OCI-LY7 (cell line): ENCODE results near the gene ATF1. TPM values are rescaled to one million over a fixed set of nuclear protein-coding genes. Genes with fewer than 3 reads are reported as not detected.

Experiments used
- BruUV-seq: library from RNA; stranded (reverse); fragments of 400-500 nt; replicated peaks from 2 replicates; lab custom pipeline; 2021; lab: Mats Ljungman, UMichigan
- CTCF ChIA-PET: fragments of 300-600 bp; sonication (Branson Sonifier 250); formaldehyde crosslinking; loops from one replicate; lab custom pipeline; 2022; ENCODE audit warnings: antibody characterized with exemption; ENCODE audit not compliant: unreplicated experiment; lab: Charles Lee
- POLR2A ChIA-PET: fragments of 300-600 bp; sonication (Branson Sonifier 250); formaldehyde crosslinking; loops from one replicate; lab custom pipeline; 2022; ENCODE audit warnings: antibody characterized with exemption; lab: Charles Lee
- DNase-seq: peaks from one replicate; pipeline ENCODE4 v3.0.0-alpha.2; 2015; ENCODE audit warnings: low spot score
- H2AFZ ChIP-seq: fragments of 200-600 bp; sonication (generic), shearing (Covaris generic); 2 replicates; pipeline ENCODE4 v1.6.1; 2014; ENCODE audit warnings: mild to moderate bottlenecking, antibody characterized with exemption, low read length, moderate library complexity
- H3K27ac ChIP-seq: fragments of 200-600 bp; sonication (generic); 2 replicates; pipeline ENCODE4 v1.5.1; 2014; ENCODE audit warnings: mixed run types, low read depth, mild to moderate bottlenecking, moderate library complexity, low read length, inconsistent platforms; ENCODE audit not compliant: poor library complexity, severe bottlenecking
- H3K36me3 ChIP-seq: fragments of 200-600 bp; sonication (generic); 2 replicates; pipeline ENCODE4 v1.6.1; 2014; ENCODE audit warnings: mild to moderate bottlenecking, antibody characterized with exemption, low read length, moderate library complexity, mixed read lengths; ENCODE audit not compliant: insufficient read depth
- H3K4me1 ChIP-seq: fragments of 200-600 bp; sonication (generic); 2 replicates; pipeline ENCODE4 v1.5.1; 2014; ENCODE audit warnings: mild to moderate bottlenecking, low read length; ENCODE audit not compliant: insufficient read depth, poor library complexity, severe bottlenecking
- H3K4me2 ChIP-seq: fragments of 200-600 bp; sonication (generic); 2 replicates; pipeline ENCODE4 v1.6.1; 2014; ENCODE audit warnings: mild to moderate bottlenecking, low read length
- H3K4me3 ChIP-seq: fragments of 200-600 bp; sonication (generic); 2 replicates; pipeline ENCODE4 v1.5.1; 2014; ENCODE audit warnings: mild to moderate bottlenecking, low read depth, low read length; ENCODE audit not compliant: poor library complexity, severe bottlenecking
- H3K79me2 ChIP-seq: fragments of 200-600 bp; sonication (generic); 2 replicates; pipeline ENCODE4 v1.6.1; 2016; ENCODE audit warnings: low read depth, mild to moderate bottlenecking, low read length, moderate library complexity, mixed read lengths; ENCODE audit not compliant: insufficient read depth
- H3K9me2 ChIP-seq: fragments of 200-600 bp; sonication (generic); 2 replicates; pipeline ENCODE4 v1.6.1; 2016; ENCODE audit warnings: mild to moderate bottlenecking, low read length, mixed read lengths; ENCODE audit not compliant: insufficient read depth
- H3K9me3 ChIP-seq: fragments of 200-600 bp; sonication (generic); 2 replicates; pipeline ENCODE4 v1.6.1; 2014; ENCODE audit warnings: mild to moderate bottlenecking, mixed run types, low read length, mixed read lengths
- H4K20me1 ChIP-seq: fragments of 200-600 bp; sonication (generic); 2 replicates; pipeline ENCODE4 v1.6.1; 2014; ENCODE audit warnings: mild to moderate bottlenecking, antibody characterized with exemption, low read length, moderate library complexity, mixed read lengths; ENCODE audit not compliant: insufficient read depth
- CTCF ChIP-seq: fragments of 200-600 bp; sonication (generic); conservative IDR thresholded peaks from 2 replicates; pipeline ENCODE4 v1.5.1; 2014; ENCODE audit warnings: mild to moderate bottlenecking, antibody characterized with exemption, low read length, moderate library complexity, mixed read lengths
- EZH2phosphoT487 ChIP-seq: fragments of 200-600 bp; sonication (generic); IDR thresholded peaks from 2 replicates; pipeline ENCODE4 v1.6.1; 2018; ENCODE audit warnings: low read depth, borderline replicate concordance, mild to moderate bottlenecking, mixed run types, antibody characterized with exemption, low read length, moderate library complexity, mixed read lengths
- intact Hi-C: fragments of 100-400 bp; cut with micrococcal nuclease; formaldehyde crosslinking; loops from one replicate; pipeline ENCODE4 v1.10.0; 2022; ENCODE audit not compliant: unreplicated experiment
- total RNA-seq, 2 experiments: library from RNA; depleted of rRNA in 1 of 2; stranded (reverse); fragments of >200 nt in 1 of 2; shearing (Covaris generic) in 1 of 2; gene quantifications; 2 replicates each; pipeline ENCODE4 v1.2.3, GENCODE V29; 2014 to 2022

Gene ATF1
- total RNA-seq, 2 experiments from 2014 or later: 47.4 to 55.7 TPM

GRCh38 chr12:50746431-50746830 lies 17.5 kb upstream of the ATF1 start:
- H3K4me2 ChIP-seq: no peak overlapping the region
- intact Hi-C loops: no loop called here
- no peak overlapping the region for H2AFZ ChIP-seq
- H4K20me1 ChIP-seq: no peaks in the 10 kb centered on the region
- ChIA-PET CTCF (no interaction called here), POLR2A (interaction anchor here (0.6 to 0.8 kb wide), 2 partner anchors 249 to 662 kb away, joined by 3 to 4 read pairs; no protein-coding TSS in a partner anchor)
- H3K27ac ChIP-seq: no peak overlapping the region
- H3K4me1 ChIP-seq: no peaks in the 10 kb centered on the region
- BruUV-seq: no TSS peak
- H3K79me2 ChIP-seq: no peaks in the 10 kb centered on the region
- H3K36me3 ChIP-seq: peaks cover 27% of the 10 kb centered on the region
- H3K9me3 ChIP-seq: no peaks in the 10 kb centered on the region
- DNase-seq: no peak
- no peak overlapping the region for H3K4me3 ChIP-seq
- H3K9me2 ChIP-seq: no peaks in the 10 kb centered on the region
- TF ChIP-seq CTCF: no peak
- no peak for TF ChIP-seq EZH2phosphoT487

DNA sequence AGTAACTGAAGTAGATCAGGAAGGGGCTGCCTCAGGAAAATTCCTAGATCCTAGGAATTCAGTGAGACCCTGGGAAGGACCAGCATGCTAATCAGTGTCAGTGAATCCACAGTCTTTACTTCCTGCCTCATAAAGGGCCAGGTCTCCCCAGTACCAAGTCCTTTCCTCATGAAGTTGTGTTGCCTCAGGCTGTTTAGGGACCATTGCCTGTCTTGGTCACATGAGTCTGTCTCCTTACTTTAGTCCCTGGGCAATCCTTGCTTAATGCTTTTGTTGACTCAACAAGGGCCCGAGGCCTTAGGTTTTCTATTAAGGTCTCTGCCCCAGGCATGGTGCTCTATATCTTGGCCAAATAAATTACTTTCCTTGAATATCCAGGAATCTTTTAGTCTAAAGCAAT lies 16.1 kb upstream of the ATF1 start:
- POLR2A ChIA-PET: no interaction called here
- CTCF ChIA-PET: no interaction called here
- intact Hi-C loops: no loop called here

More for the DNA sequence above, 16.1 kb upstream of the ATF1 start:
- no peaks in the 10 kb centered on the region for H3K4me1 ChIP-seq
- no peaks in the 10 kb centered on the region for H4K20me1 ChIP-seq
- H3K9me3 ChIP-seq: no peaks in the 10 kb centered on the region
- H3K4me3 ChIP-seq: no peak overlapping the region
- no peaks in the 10 kb centered on the region for H3K79me2 ChIP-seq
- H3K9me2 ChIP-seq: no peaks in the 10 kb centered on the region
- BruUV-seq: no TSS peak
- TF ChIP-seq CTCF (no peak), EZH2phosphoT487 (no peak)
- no peak overlapping the region for H3K4me2 ChIP-seq
- H3K27ac ChIP-seq: no peak overlapping the region
- H2AFZ ChIP-seq: no peak overlapping the region
- H3K36me3 ChIP-seq: peaks cover 22% of the 10 kb centered on the region
- no peak for DNase-seq
